OCI-LY7 (cell line): ENCODE results near the gene ANO8. TPM values are rescaled to one million over a fixed set of nuclear protein-coding genes. Genes with fewer than 3 reads are reported as not detected.

Experiments used
- Bru-seq: library from RNA; stranded (reverse); fragments of 400-500 nt; gene quantifications from one replicate; lab custom pipeline; 2021; lab: Mats Ljungman, UMichigan
- BruChase-seq, 2 experiments: library from RNA; stranded (reverse); fragments of 400-500 nt; gene quantifications; one replicate each; lab custom pipeline; 2021; lab: Mats Ljungman, UMichigan
- BruUV-seq: library from RNA; stranded (reverse); fragments of 400-500 nt; replicated peaks from 2 replicates; lab custom pipeline; 2021; lab: Mats Ljungman, UMichigan
- CTCF ChIA-PET: fragments of 300-600 bp; sonication (Branson Sonifier 250); formaldehyde crosslinking; loops from one replicate; lab custom pipeline; 2022; ENCODE audit warnings: antibody characterized with exemption; ENCODE audit not compliant: unreplicated experiment; lab: Charles Lee
- POLR2A ChIA-PET: fragments of 300-600 bp; sonication (Branson Sonifier 250); formaldehyde crosslinking; loops from one replicate; lab custom pipeline; 2022; ENCODE audit warnings: antibody characterized with exemption; lab: Charles Lee
- DNase-seq: peaks from one replicate; pipeline ENCODE4 v3.0.0-alpha.2; 2015; ENCODE audit warnings: low spot score
- H2AFZ ChIP-seq: fragments of 200-600 bp; sonication (generic), shearing (Covaris generic); 2 replicates; pipeline ENCODE4 v1.6.1; 2014; ENCODE audit warnings: mild to moderate bottlenecking, antibody characterized with exemption, low read length, moderate library complexity
- H3K27ac ChIP-seq: fragments of 200-600 bp; sonication (generic); 2 replicates; pipeline ENCODE4 v1.5.1; 2014; ENCODE audit warnings: mixed run types, low read depth, mild to moderate bottlenecking, moderate library complexity, low read length, inconsistent platforms; ENCODE audit not compliant: poor library complexity, severe bottlenecking
- H3K36me3 ChIP-seq: fragments of 200-600 bp; sonication (generic); 2 replicates; pipeline ENCODE4 v1.6.1; 2014; ENCODE audit warnings: mild to moderate bottlenecking, antibody characterized with exemption, low read length, moderate library complexity, mixed read lengths; ENCODE audit not compliant: insufficient read depth
- H3K4me1 ChIP-seq: fragments of 200-600 bp; sonication (generic); 2 replicates; pipeline ENCODE4 v1.5.1; 2014; ENCODE audit warnings: mild to moderate bottlenecking, low read length; ENCODE audit not compliant: insufficient read depth, poor library complexity, severe bottlenecking
- H3K4me2 ChIP-seq: fragments of 200-600 bp; sonication (generic); 2 replicates; pipeline ENCODE4 v1.6.1; 2014; ENCODE audit warnings: mild to moderate bottlenecking, low read length
- H3K4me3 ChIP-seq: fragments of 200-600 bp; sonication (generic); 2 replicates; pipeline ENCODE4 v1.5.1; 2014; ENCODE audit warnings: mild to moderate bottlenecking, low read depth, low read length; ENCODE audit not compliant: poor library complexity, severe bottlenecking
- H3K79me2 ChIP-seq: fragments of 200-600 bp; sonication (generic); 2 replicates; pipeline ENCODE4 v1.6.1; 2016; ENCODE audit warnings: low read depth, mild to moderate bottlenecking, low read length, moderate library complexity, mixed read lengths; ENCODE audit not compliant: insufficient read depth
- H3K9me2 ChIP-seq: fragments of 200-600 bp; sonication (generic); 2 replicates; pipeline ENCODE4 v1.6.1; 2016; ENCODE audit warnings: mild to moderate bottlenecking, low read length, mixed read lengths; ENCODE audit not compliant: insufficient read depth
- H3K9me3 ChIP-seq: fragments of 200-600 bp; sonication (generic); 2 replicates; pipeline ENCODE4 v1.6.1; 2014; ENCODE audit warnings: mild to moderate bottlenecking, mixed run types, low read length, mixed read lengths
- H4K20me1 ChIP-seq: fragments of 200-600 bp; sonication (generic); 2 replicates; pipeline ENCODE4 v1.6.1; 2014; ENCODE audit warnings: mild to moderate bottlenecking, antibody characterized with exemption, low read length, moderate library complexity, mixed read lengths; ENCODE audit not compliant: insufficient read depth
- CTCF ChIP-seq: fragments of 200-600 bp; sonication (generic); conservative IDR thresholded peaks from 2 replicates; pipeline ENCODE4 v1.5.1; 2014; ENCODE audit warnings: mild to moderate bottlenecking, antibody characterized with exemption, low read length, moderate library complexity, mixed read lengths
- EZH2phosphoT487 ChIP-seq: fragments of 200-600 bp; sonication (generic); IDR thresholded peaks from 2 replicates; pipeline ENCODE4 v1.6.1; 2018; ENCODE audit warnings: low read depth, borderline replicate concordance, mild to moderate bottlenecking, mixed run types, antibody characterized with exemption, low read length, moderate library complexity, mixed read lengths
- intact Hi-C: fragments of 100-400 bp; cut with micrococcal nuclease; formaldehyde crosslinking; loops from one replicate; pipeline ENCODE4 v1.10.0; 2022; ENCODE audit not compliant: unreplicated experiment
- long read RNA-seq: library from polyadenylated mRNA; stranded (forward); transcript quantifications from one replicate; pipeline ENCODE4 v2.0.0, GENCODE V29; 2022
- total RNA-seq, 2 experiments: library from RNA; depleted of rRNA in 1 of 2; stranded (reverse); fragments of >200 nt in 1 of 2; shearing (Covaris generic) in 1 of 2; gene quantifications; 2 replicates each; pipeline ENCODE4 v1.2.3, GENCODE V29; 2014 to 2022

The ANO8 gene
- total RNA-seq (2014; rRNA removed; shearing (Covaris generic)) = 4.3 and 5.9 TPM in 2 replicates
- 12.8 and 13.5 TPM in 2 replicates for total RNA-seq (2022)
- Bru-seq, nascent RNA = percentile 39 among the genes with signal in this experiment
- BruChase-seq, experiment 1, labeled RNA remaining after a 6-hour chase = percentile 53 among the genes with signal in this experiment
- BruChase-seq, experiment 2, labeled RNA remaining after a 2-hour chase = percentile 51 among the genes with signal in this experiment
- long read RNA-seq, partial matches to known transcripts = 0 of 1 reads
- long read RNA-seq, other reads (novel, unspliced or antisense) = 1 of 1 reads

- Histone ChIP-seq H3K4me2 (peak within 1 kb of the TSS; percentile 97), H3K79me2 (peaks cover 12% of the 10 kb centered on the region; the same call in 1 of the 2 replicates), H3K9me3 (no peaks in the 10 kb centered on the region), H3K27ac (peak within 1 kb of the TSS; percentile 38), H4K20me1 (peaks cover 7% of the 10 kb centered on the region; the same call in 1 of the 2 replicates), H3K36me3 (peaks cover 11% of the 10 kb centered on the region; the same call in 1 of the 2 replicates), H3K4me3 (peak within 1 kb of the TSS; percentile 86), H3K9me2 (no peaks in the 10 kb centered on the region), H2AFZ (peak within 1 kb of the TSS; percentile 86), H3K4me1 (peaks cover 39% of the 10 kb centered on the region)
- ChIA-PET POLR2A (interaction anchor here (0.5 to 2.4 kb wide), 4 partner anchors 8 to 85 kb away, joined by 3 to 15 read pairs (median 4); partner anchors contain the start of gene DDA1), CTCF (no interaction called here)
- peak; percentile 98 for DNase-seq
- BruUV-seq = no TSS peak
- intact Hi-C loops = loop anchor here (1.0 kb wide), 2 partner anchors 25 to 42 kb away; partner anchors contain the start of gene DDA1
- TF ChIP-seq EZH2phosphoT487 (no peak), CTCF (no peak)
These were observed at the start of gene ANO8 for GRCh38 chr19:17334414-17335409. ANO8 (minus strand) TSS chr19:17334855; CDS start chr19:17334670, 185 bp downstream.

- Histone ChIP-seq H3K36me3 (no peaks in the 10 kb centered on the region), H4K20me1 (no peaks in the 10 kb centered on the region), H3K79me2 (no peaks in the 10 kb centered on the region), H2AFZ (no peak overlapping the region), H3K4me3 (no peak overlapping the region), H3K9me2 (no peaks in the 10 kb centered on the region), H3K4me1 (peaks cover 48% of the 10 kb centered on the region), H3K4me2 (no peak overlapping the region), H3K9me3 (peaks cover 6% of the 10 kb centered on the region; the same call in 1 of the 2 replicates), H3K27ac (no peak overlapping the region)
- no peak for DNase-seq
- no peak for TF ChIP-seq CTCF
- TF ChIP-seq EZH2phosphoT487 = no peak
- ChIA-PET CTCF (interaction anchor here (0.6 kb wide), 1 partner anchor 569 kb away, joined by 4 read pairs; no protein-coding TSS in a partner anchor), POLR2A (interaction anchor here (0.7 kb wide), 1 partner anchor 1516 kb away, joined by 4 read pairs; no protein-coding TSS in a partner anchor)
- BruUV-seq = no TSS peak
- intact Hi-C loops = no loop called here
These were observed 45.9 kb upstream of the ANO8 start for GRCh38 chr19:17380426-17381138.
